Nephron (organoid): ENCODE results near the gene KRTAP12-3.

Source experiments
- H3K27ac Mint-ChIP-seq, 3 experiments: 2 replicates each; pipeline ENCODE4 v1.8.0; 2020; ENCODE audit warnings: mixed read lengths in 3 of 3, mild to moderate bottlenecking in 2 of 3, moderate library complexity in 1 of 3
- H3K27me3 Mint-ChIP-seq: 2 replicates; pipeline ENCODE4 v1.8.0; 2021; ENCODE audit warnings: low read depth, mild to moderate bottlenecking, moderate library complexity, mixed read lengths
- H3K36me3 Mint-ChIP-seq: 2 replicates; pipeline ENCODE4 v1.8.0; 2020; ENCODE audit warnings: low read depth, mixed read lengths
- H3K4me1 Mint-ChIP-seq: 2 replicates; pipeline ENCODE4 v1.8.0; 2020; ENCODE audit warnings: mixed read lengths
- H3K4me3 Mint-ChIP-seq, 3 experiments: 2 replicates each; pipeline ENCODE4 v1.8.0; 2020; ENCODE audit warnings: mild to moderate bottlenecking in 3 of 3, mixed read lengths in 3 of 3, moderate library complexity in 2 of 3
- H3K9me3 Mint-ChIP-seq: 2 replicates; pipeline ENCODE4 v1.8.0; 2020; ENCODE audit warnings: mixed read lengths
- CTCF ChIP-seq, 3 experiments: fragments of 200-600 bp; sonication (generic); IDR thresholded peaks; one replicate each; pipeline ENCODE4 v1.5.0; 2021; ENCODE audit warnings: antibody characterized with exemption in 3 of 3; ENCODE audit not compliant: unreplicated experiment in 3 of 3

KRTAP12-3 gene

GRCh38 chr21:44649521-44650100 lies 8.1 kb upstream of the KRTAP12-3 start:
- Mint-ChIP-seq H3K4me3 (no peak overlapping the region), H3K9me3 (peaks cover 22% of the 10 kb centered on the region), H3K36me3 (peaks cover 8% of the 10 kb centered on the region), H3K4me1 (peaks cover 11% of the 10 kb centered on the region), H3K27me3 (peaks cover 18% of the 10 kb centered on the region), H3K27ac (no peak overlapping the region)
- TF ChIP-seq CTCF (IDR thresholded peaks at IDR 0.05; ENCODE audit: unreplicated experiment in 3 of 3), result no peak

DNA sequence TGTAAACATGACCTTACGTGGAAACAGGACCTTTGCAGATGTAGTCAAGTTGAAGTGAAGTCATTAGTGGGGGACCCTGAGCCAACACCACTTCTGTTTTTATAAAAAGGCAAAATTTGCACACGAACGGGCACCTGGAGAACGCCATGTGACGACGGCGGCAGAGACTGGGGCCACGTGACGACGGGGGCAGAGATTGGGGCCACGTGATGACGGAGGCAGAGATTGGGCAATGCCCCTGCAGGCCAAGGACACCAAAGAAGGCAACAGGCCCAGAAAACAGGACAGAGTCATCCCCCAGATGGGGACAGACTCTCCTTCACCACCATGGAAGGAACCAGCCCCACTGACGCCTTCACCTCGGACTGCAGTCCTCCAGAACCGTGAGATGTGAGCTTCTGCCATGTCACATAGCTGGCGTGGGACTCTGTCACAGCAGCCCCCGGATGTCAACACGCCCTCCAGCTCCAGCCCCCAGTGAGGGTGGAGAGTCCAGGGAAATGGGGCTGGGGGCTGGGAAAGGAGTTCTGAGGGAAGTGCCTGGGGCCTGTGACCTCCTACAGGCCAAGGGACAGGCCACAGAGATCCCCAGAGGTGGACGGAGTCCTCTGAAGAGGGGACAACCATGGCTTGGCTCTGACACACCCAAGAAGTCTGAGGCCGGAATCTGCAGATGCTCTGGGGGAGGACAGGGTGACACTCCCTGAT lies 7.3 kb upstream of the KRTAP12-3 start:
- peaks cover 18% of the 10 kb centered on the region for H3K27me3 Mint-ChIP-seq
- TF ChIP-seq CTCF (IDR thresholded peaks at IDR 0.05; ENCODE audit: unreplicated experiment in 3 of 3), result no peak
- peaks cover 11% of the 10 kb centered on the region for H3K4me1 Mint-ChIP-seq
- peaks cover 3% of the 10 kb centered on the region for H3K36me3 Mint-ChIP-seq
- no peak overlapping the region for H3K4me3 Mint-ChIP-seq
- H3K9me3 Mint-ChIP-seq, result peaks cover 17% of the 10 kb centered on the region
- H3K27ac Mint-ChIP-seq, result no peak overlapping the region

GRCh38 chr21:44650973-44651675 lies 6.6 kb upstream of the KRTAP12-3 start:
- peaks cover 3% of the 10 kb centered on the region for H3K36me3 Mint-ChIP-seq
- peaks cover 11% of the 10 kb centered on the region for H3K4me1 Mint-ChIP-seq
- no peak overlapping the region for H3K4me3 Mint-ChIP-seq
- H3K9me3 Mint-ChIP-seq, result peaks cover 17% of the 10 kb centered on the region
- no peak overlapping the region for H3K27ac Mint-ChIP-seq
- no peak for TF ChIP-seq CTCF (IDR thresholded peaks at IDR 0.05; ENCODE audit: unreplicated experiment in 3 of 3)
- H3K27me3 Mint-ChIP-seq, result peaks cover 18% of the 10 kb centered on the region

DNA sequence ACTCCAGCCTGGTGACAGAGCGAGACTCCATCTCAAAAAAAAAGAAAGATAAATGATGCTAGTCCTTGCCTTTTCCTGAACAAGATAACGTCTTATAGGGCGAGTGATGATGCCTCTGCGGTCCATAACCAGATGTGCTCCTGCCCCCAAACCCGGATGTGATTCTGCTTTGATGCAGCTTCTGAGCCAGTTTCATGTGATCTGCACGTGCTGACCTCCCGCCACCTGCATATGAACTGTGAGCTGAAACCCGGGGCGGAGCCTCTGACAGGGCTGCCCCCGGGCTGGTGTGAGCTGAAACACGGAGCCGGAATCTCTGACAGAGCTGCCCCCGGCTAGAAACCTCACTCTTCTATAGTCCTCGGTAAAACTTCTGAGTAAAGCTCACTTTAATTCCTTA lies 4.6 kb upstream of the KRTAP12-3 start:
- Mint-ChIP-seq H3K27me3 (peaks cover 14% of the 10 kb centered on the region), H3K36me3 (no peaks in the 10 kb centered on the region), H3K4me1 (no peaks in the 10 kb centered on the region), H3K27ac (no peak overlapping the region), H3K9me3 (peaks cover 29% of the 10 kb centered on the region), H3K4me3 (no peak overlapping the region)
- no peak for TF ChIP-seq CTCF (IDR thresholded peaks at IDR 0.05; ENCODE audit: unreplicated experiment in 3 of 3)

DNA sequence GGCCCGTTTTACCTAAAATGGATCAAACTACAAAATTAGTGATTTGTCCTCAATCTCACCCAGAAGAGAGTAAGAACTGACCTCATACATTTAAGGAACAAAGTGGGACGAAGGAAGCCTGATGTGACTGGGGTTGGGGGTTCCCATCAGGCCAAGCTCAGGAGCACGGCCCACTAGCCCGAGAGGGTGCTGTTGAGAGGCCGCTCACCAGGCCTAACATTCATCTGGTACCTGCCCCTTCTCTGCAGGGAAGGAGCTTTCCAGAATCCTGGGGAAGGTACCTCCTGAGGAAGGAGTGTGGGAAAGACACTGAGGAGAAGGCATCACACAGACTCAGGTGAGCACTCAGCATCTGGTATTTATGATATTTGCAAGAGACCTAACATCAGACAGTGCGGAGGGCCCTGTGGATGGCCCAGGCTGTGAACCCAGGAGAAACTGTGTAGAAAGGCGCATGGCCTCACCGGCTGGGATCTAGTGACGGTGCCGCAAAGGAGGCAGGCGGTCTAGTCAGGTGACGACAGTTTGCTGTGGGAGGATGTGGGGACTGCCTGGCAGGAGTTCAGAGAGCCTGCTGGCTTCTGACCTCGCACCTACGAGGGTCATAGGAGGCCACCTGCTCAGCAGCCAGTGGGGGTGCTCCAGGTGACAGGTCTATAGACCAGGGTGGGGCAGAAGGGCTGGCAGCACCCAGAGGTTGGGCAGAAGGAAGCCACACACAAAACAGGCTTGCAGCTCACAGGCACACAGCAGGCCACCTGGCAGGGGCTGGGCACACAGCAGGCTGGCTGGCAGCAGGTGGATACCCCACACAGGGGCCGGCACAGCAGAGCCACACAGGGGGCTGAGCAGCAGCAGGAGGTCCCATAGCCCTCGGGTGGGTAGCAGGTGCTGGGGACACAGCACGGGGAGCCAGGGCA lies 3.8 kb upstream of the KRTAP12-3 start:
- Mint-ChIP-seq H3K36me3 (no peaks in the 10 kb centered on the region), H3K4me1 (no peaks in the 10 kb centered on the region), H3K27ac (no peak overlapping the region), H3K4me3 (no peak overlapping the region), H3K27me3 (peaks cover 14% of the 10 kb centered on the region), H3K9me3 (peaks cover 34% of the 10 kb centered on the region)
- TF ChIP-seq CTCF (IDR thresholded peaks at IDR 0.05; ENCODE audit: unreplicated experiment in 3 of 3), result no peak
